Astrocyte (in vitro differentiated cells and primary cell): ENCODE measurements around the gene BCAR3. TPM values are rescaled to one million over a fixed set of nuclear protein-coding genes. Genes with fewer than 3 reads are reported as not detected.
A peak's percentile ranks its signal among the peaks of the same experiment; 100 is the strongest.

ENCODE experiments used
- DNase-seq: peaks from one replicate; pipeline ENCODE4 v3.0.0-alpha.2; 2010; ENCODE audit warnings: low read depth
- FAIRE-seq: peaks from 2 replicates; lab custom pipeline; 2011; peaks lifted over from hg19 to GRCh38; lab: Jason Lieb, UNC
- H2AFZ ChIP-seq: 2 replicates; pipeline ENCODE4 v1.6.0; 2012; ENCODE audit warnings: low read depth, low read length, inconsistent platforms
- H3K27ac ChIP-seq: 2 replicates; pipeline ENCODE4 v1.5.1; 2011; ENCODE audit warnings: low read depth, low read length, inconsistent platforms
- H3K27me3 ChIP-seq: 2 replicates; pipeline ENCODE4 v1.6.0; 2011; ENCODE audit warnings: low read length, inconsistent platforms; ENCODE audit not compliant: insufficient read depth
- H3K36me3 ChIP-seq: 2 replicates; pipeline ENCODE4 v1.5.1; 2011; ENCODE audit warnings: low read length, inconsistent platforms; ENCODE audit not compliant: insufficient read depth
- H3K4me1 ChIP-seq: 2 replicates; pipeline ENCODE4 v1.5.1; 2011; ENCODE audit warnings: low read length, inconsistent platforms; ENCODE audit not compliant: insufficient read depth
- H3K4me2 ChIP-seq: 2 replicates; pipeline ENCODE4 v1.6.0; 2012; ENCODE audit warnings: low read length, inconsistent platforms
- H3K4me3 ChIP-seq: 2 replicates; pipeline ENCODE4 v1.5.1; 2011; ENCODE audit warnings: low read depth, mild to moderate bottlenecking, low read length, inconsistent platforms; ENCODE audit not compliant: insufficient read depth
- H3K79me2 ChIP-seq: 2 replicates; pipeline ENCODE4 v1.6.0; 2012; ENCODE audit warnings: mild to moderate bottlenecking, low read length, inconsistent platforms; ENCODE audit not compliant: insufficient read depth
- H3K9ac ChIP-seq: 2 replicates; pipeline ENCODE4 v1.6.0; 2012; ENCODE audit warnings: mild to moderate bottlenecking, low read length, inconsistent platforms
- H3K9me3 ChIP-seq: 2 replicates; pipeline ENCODE4 v1.5.1; 2012; ENCODE audit warnings: low read depth, mild to moderate bottlenecking, low read length, inconsistent platforms; ENCODE audit not compliant: insufficient read depth
- H4K20me1 ChIP-seq: 2 replicates; pipeline ENCODE4 v1.6.0; 2012; ENCODE audit warnings: low read length, inconsistent platforms; ENCODE audit not compliant: insufficient read depth
- H3K27ac Mint-ChIP-seq: one replicate; pipeline ENCODE4 v1.8.0; 2021; ENCODE audit warnings: mild to moderate bottlenecking, mixed read lengths; ENCODE audit not compliant: unreplicated experiment
- H3K27me3 Mint-ChIP-seq: one replicate; pipeline ENCODE4 v1.8.0; 2021; ENCODE audit warnings: low read depth, mixed read lengths; ENCODE audit not compliant: unreplicated experiment
- H3K36me3 Mint-ChIP-seq: one replicate; pipeline ENCODE4 v1.8.0; 2021; ENCODE audit warnings: low read depth, mixed read lengths; ENCODE audit not compliant: unreplicated experiment
- H3K4me1 Mint-ChIP-seq: one replicate; pipeline ENCODE4 v1.8.0; 2021; ENCODE audit warnings: low read depth, mixed read lengths; ENCODE audit not compliant: unreplicated experiment
- H3K4me3 Mint-ChIP-seq: one replicate; pipeline ENCODE4 v1.8.0; 2021; ENCODE audit warnings: mild to moderate bottlenecking, moderate library complexity, mixed read lengths; ENCODE audit not compliant: unreplicated experiment
- H3K9me3 Mint-ChIP-seq: one replicate; pipeline ENCODE4 v1.8.0; 2021; ENCODE audit warnings: mild to moderate bottlenecking, mixed read lengths; ENCODE audit not compliant: unreplicated experiment
- EZH2 ChIP-seq: IDR thresholded peaks from 2 replicates; pipeline ENCODE4 v1.6.1; 2012; ENCODE audit warnings: mild to moderate bottlenecking, low read length, inconsistent platforms; ENCODE audit not compliant: insufficient read depth
- total RNA-seq: library from RNA; stranded (reverse); gene quantifications from 2 replicates; pipeline ENCODE4 v1.2.1, GENCODE V29; 2021
- TF ChIP-seq, protein P1 (sequence below): IDR thresholded peaks from 2 replicates; pipeline ENCODE4 v1.5.1; 2011; ENCODE audit warnings: low read depth, mild to moderate bottlenecking, inconsistent platforms, low read length, moderate library complexity; ENCODE audit not compliant: insufficient read depth

BCAR3 gene
- total RNA-seq, 1 donor from 2014 or later = 30.0 TPM

DNA sequence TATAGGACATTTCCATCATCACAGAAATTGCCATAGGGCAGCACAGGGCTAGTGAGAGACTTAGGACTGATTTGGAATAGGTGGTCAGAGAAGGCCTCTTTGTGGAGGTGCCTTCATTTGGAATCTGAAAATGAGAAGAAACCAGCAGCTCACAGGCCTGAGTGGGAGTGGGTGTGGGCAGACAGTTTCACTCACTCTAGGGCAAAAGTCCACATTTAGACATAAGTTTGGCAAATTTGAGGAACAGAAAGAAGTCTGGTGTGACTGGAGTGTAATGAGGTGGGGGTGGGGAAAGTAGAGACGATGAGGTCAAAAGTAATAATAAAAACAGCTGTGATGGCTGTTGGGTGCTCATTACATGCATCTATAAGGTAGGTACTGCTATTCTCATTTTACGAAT, 22.4 kb upstream of the BCAR3 start:
- H3K79me2 ChIP-seq = no peaks in the 10 kb centered on the region

DNA sequence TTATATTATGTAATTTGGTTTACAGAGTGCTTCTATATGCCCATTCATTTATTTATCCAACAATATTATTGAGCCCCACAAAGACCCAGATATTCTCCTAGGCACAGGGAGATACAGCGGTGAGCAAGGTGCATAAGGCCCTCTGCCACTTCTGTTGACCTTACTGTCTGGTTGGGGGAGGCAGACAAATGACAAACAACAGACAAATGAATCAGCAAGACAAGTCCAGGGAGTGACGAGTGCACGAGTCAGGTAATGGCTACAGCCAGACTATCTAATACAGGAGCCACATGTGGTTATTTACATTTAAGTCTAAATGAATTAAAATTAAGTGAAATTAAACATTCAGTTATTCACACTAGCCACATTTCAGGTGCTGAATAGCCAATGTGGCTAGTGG, 22.0 kb upstream of the BCAR3 start:
- Histone ChIP-seq H3K4me3 (no peak overlapping the region), H3K79me2 (no peaks in the 10 kb centered on the region), H2AFZ (no peak overlapping the region), H3K9ac (no peak overlapping the region), H4K20me1 (no peaks in the 10 kb centered on the region), H3K27me3 (no peaks in the 10 kb centered on the region), H3K4me2 (no peak overlapping the region), H3K4me1 (peaks cover 23% of the 10 kb centered on the region), H3K36me3 (no peaks in the 10 kb centered on the region), H3K27ac (no peak overlapping the region), H3K9me3 (no peaks in the 10 kb centered on the region)
- no peaks in the 10 kb centered on the region for H3K27me3 Mint-ChIP-seq
- no peaks in the 10 kb centered on the region for H3K9me3 Mint-ChIP-seq
- H3K4me3 Mint-ChIP-seq = no peak overlapping the region
- peaks cover 29% of the 10 kb centered on the region for H3K4me1 Mint-ChIP-seq
- H3K27ac Mint-ChIP-seq = peak overlapping the region; percentile 66
- TF ChIP-seq, protein P1, sequence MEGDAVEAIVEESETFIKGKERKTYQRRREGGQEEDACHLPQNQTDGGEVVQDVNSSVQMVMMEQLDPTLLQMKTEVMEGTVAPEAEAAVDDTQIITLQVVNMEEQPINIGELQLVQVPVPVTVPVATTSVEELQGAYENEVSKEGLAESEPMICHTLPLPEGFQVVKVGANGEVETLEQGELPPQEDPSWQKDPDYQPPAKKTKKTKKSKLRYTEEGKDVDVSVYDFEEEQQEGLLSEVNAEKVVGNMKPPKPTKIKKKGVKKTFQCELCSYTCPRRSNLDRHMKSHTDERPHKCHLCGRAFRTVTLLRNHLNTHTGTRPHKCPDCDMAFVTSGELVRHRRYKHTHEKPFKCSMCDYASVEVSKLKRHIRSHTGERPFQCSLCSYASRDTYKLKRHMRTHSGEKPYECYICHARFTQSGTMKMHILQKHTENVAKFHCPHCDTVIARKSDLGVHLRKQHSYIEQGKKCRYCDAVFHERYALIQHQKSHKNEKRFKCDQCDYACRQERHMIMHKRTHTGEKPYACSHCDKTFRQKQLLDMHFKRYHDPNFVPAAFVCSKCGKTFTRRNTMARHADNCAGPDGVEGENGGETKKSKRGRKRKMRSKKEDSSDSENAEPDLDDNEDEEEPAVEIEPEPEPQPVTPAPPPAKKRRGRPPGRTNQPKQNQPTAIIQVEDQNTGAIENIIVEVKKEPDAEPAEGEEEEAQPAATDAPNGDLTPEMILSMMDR = no peak
- no peak for TF ChIP-seq EZH2
- no peak for DNase-seq
- no peaks in the 10 kb centered on the region for H3K36me3 Mint-ChIP-seq
- no peak for FAIRE-seq

More for the DNA sequence above, 22.4 kb upstream of the BCAR3 start:
- H4K20me1 ChIP-seq = no peaks in the 10 kb centered on the region
- Mint-ChIP-seq H3K9me3 (no peaks in the 10 kb centered on the region), H3K27ac (peak overlapping the region; percentile 66), H3K36me3 (no peaks in the 10 kb centered on the region), H3K27me3 (no peaks in the 10 kb centered on the region), H3K4me1 (peaks cover 29% of the 10 kb centered on the region), H3K4me3 (no peak overlapping the region)
- no peaks in the 10 kb centered on the region for H3K27me3 ChIP-seq
- no peak overlapping the region for H3K4me3 ChIP-seq
- FAIRE-seq (no peak), DNase-seq (no peak)
- peaks cover 27% of the 10 kb centered on the region for H3K4me1 ChIP-seq
- TF ChIP-seq, protein P1 = no peak
- TF ChIP-seq EZH2 = no peak
- no peaks in the 10 kb centered on the region for H3K36me3 ChIP-seq
- H3K27ac ChIP-seq = no peak overlapping the region
- no peak overlapping the region for H3K9ac ChIP-seq
- no peak overlapping the region for H2AFZ ChIP-seq
- H3K9me3 ChIP-seq = no peaks in the 10 kb centered on the region
- no peak overlapping the region for H3K4me2 ChIP-seq

DNA sequence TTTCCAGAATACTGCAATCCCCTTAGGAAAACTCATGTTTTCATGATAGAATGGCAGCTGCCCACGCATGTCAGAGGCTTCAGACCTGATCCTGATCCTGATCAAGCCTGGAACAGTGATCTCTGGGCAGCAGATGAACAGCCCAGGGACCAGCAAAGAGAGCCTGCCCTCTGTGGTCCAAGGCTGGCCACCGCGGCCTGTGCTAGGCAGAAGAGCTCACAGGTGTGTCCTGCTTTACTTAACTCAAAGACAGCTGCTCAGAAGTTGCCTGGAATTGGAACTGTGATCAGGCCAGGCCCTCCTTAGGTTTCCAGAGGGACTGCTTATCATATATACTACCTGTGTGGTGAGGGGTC, 21.2 kb upstream of the BCAR3 start:
- peaks cover 22% of the 10 kb centered on the region for H3K4me1 ChIP-seq
- no peaks in the 10 kb centered on the region for H3K36me3 ChIP-seq
- Mint-ChIP-seq H3K4me3 (no peak overlapping the region), H3K36me3 (no peaks in the 10 kb centered on the region), H3K27me3 (no peaks in the 10 kb centered on the region), H3K27ac (peak overlapping the region; percentile 84), H3K9me3 (no peaks in the 10 kb centered on the region), H3K4me1 (peaks cover 29% of the 10 kb centered on the region)
- no peak overlapping the region for H3K4me3 ChIP-seq
- peak overlapping the region; percentile 98 for H3K27ac ChIP-seq
- no peak for TF ChIP-seq EZH2
- TF ChIP-seq, protein P1 = no peak
- H3K4me2 ChIP-seq = no peak overlapping the region
- no peak for DNase-seq
- no peaks in the 10 kb centered on the region for H4K20me1 ChIP-seq
- no peaks in the 10 kb centered on the region for H3K79me2 ChIP-seq
- H2AFZ ChIP-seq = peak overlapping the region; percentile 24
- H3K9me3 ChIP-seq = no peaks in the 10 kb centered on the region
- H3K9ac ChIP-seq = peak overlapping the region; percentile 13
- H3K27me3 ChIP-seq = no peaks in the 10 kb centered on the region
- no peak for FAIRE-seq
